Measurements from ENCODE around the gene HACE1. TPM values are rescaled to one million over a fixed set of nuclear protein-coding genes. Genes with fewer than 3 reads are reported as not detected.
"Not testable (repeated sequence)": the region's sequence is repeated elsewhere in the genome, so short reads cannot be mapped to it uniquely, and the experiment has no call there.

The HACE1 gene, protein sequence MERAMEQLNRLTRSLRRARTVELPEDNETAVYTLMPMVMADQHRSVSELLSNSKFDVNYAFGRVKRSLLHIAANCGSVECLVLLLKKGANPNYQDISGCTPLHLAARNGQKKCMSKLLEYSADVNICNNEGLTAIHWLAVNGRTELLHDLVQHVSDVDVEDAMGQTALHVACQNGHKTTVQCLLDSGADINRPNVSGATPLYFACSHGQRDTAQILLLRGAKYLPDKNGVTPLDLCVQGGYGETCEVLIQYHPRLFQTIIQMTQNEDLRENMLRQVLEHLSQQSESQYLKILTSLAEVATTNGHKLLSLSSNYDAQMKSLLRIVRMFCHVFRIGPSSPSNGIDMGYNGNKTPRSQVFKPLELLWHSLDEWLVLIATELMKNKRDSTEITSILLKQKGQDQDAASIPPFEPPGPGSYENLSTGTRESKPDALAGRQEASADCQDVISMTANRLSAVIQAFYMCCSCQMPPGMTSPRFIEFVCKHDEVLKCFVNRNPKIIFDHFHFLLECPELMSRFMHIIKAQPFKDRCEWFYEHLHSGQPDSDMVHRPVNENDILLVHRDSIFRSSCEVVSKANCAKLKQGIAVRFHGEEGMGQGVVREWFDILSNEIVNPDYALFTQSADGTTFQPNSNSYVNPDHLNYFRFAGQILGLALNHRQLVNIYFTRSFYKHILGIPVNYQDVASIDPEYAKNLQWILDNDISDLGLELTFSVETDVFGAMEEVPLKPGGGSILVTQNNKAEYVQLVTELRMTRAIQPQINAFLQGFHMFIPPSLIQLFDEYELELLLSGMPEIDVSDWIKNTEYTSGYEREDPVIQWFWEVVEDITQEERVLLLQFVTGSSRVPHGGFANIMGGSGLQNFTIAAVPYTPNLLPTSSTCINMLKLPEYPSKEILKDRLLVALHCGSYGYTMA
- 10 to 100 TPM; 13.5 to 16.6 TPM for total RNA-seq

DNA sequence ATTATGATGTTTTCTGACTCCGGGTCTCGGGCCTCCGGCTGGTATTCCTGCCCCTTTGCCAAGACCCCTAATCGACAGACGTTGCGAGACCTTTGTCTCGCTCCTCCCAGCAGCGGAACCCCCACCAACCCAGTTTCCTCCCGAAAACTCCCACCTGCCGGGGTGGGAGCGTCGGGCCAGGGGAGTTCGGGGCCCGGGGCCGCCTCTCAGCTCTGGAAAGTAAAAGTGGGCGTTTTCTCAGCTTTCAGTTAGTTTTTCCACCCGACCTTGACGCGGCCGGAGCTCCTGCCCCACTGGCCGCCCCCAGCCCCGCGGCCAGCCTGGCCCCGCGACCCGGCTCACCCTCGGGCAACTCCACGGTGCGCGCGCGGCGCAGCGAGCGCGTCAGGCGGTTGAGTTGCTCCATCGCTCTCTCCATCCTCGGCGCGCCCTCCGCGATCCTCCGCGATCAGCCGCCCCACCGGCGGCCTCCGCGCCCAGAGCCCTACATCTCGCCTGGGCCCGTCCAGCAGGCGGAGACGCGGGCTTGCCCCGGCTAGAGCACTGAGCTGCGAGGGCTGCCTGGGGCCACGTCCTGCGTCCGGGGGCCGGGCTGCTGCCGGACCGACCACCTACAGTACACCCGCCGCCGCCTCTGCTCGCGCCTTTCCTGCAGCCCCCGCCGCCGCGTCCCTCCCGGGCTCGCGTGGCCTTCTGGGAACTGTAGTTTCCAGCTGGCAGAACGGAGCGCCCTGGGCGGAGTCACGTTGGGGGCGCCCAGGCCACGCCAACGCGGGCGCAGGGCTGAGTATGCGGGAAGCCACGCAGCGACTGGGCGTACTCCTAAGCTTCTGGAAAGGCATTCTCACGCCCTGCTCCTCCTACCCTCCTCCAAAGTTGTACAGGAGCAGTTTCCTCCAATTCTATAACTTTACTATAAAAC lies at the start of gene HACE1:
TSS of gene HACE1 (minus strand) at position 695 of the 922 bp plus-strand sequence. CDS start at position 418, 277 bp downstream.
- intact Hi-C loops (cut with DNase I), result no loop called here
- WGBS, 2 donors, result 0 to 1% methylated on average over 23 to 89 of the region's 89 CpGs
- Histone ChIP-seq H3K9me3 (no peaks in the 10 kb centered on the region), H3K36me3 (replicated peaks in 1 of 2; ENCODE audit: insufficient read depth in 1 of 2, low read depth in 2 of 2) (no peaks in the 10 kb centered on the region), H3K27ac (peak within 1 kb of the TSS in 3 of 4 donors; percentile 59 to 74 (median 65)), H3K4me3 (peak within 1 kb of the TSS; percentile 93 to 99), H3K27me3 (no peaks in the 10 kb centered on the region), H3K4me1 (peaks cover 8% of the 10 kb centered on the region)
- ATAC-seq (peak; percentile 99), DNase-seq (peak; percentile 83 to 91 (median 87))
- peak; percentile 16 to 66 (median 49) for TF ChIP-seq POLR2A (IDR thresholded peaks at IDR 0.05)
- TF ChIP-seq, protein P1, sequence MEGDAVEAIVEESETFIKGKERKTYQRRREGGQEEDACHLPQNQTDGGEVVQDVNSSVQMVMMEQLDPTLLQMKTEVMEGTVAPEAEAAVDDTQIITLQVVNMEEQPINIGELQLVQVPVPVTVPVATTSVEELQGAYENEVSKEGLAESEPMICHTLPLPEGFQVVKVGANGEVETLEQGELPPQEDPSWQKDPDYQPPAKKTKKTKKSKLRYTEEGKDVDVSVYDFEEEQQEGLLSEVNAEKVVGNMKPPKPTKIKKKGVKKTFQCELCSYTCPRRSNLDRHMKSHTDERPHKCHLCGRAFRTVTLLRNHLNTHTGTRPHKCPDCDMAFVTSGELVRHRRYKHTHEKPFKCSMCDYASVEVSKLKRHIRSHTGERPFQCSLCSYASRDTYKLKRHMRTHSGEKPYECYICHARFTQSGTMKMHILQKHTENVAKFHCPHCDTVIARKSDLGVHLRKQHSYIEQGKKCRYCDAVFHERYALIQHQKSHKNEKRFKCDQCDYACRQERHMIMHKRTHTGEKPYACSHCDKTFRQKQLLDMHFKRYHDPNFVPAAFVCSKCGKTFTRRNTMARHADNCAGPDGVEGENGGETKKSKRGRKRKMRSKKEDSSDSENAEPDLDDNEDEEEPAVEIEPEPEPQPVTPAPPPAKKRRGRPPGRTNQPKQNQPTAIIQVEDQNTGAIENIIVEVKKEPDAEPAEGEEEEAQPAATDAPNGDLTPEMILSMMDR (IDR thresholded peaks at IDR 0.05), result peak in 5 of 7 experiments; percentile 11 to 51 (median 30)

DNA sequence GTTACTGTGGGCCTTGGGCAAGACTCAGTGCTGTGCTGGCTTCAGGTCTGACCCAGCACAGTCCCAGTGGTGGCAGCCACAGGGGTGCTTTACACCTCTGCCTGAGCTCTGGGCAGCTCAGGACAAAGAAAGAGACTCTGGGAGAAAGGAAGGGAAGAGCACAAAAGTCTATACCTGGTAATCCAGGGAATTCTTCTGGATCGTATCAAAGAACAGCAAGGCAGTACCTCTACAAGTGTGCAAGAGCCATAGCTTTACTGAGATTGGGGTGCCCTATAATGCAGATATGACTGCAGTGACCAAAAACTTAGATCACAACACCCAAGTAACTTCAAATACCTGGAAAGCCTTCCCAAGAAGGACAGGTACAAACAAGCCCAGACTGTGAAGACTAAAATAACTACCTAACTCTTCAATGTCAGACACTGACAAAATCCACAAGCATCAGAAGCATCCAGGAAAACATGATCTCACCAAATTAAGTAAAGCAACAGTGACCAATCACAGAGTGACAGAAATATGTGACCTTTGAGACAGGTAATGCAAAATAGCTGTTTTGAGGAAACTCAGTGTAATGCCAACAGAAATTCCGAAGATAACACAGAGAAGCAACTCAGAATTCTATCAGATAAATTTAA lies 49.3 kb upstream of the HACE1 start:
- WGBS, 2 donors, result 60 to 71% methylated on average over 2 of the region's 2 CpGs
- intact Hi-C loops (cut with DNase I), result no loop called here

DNA sequence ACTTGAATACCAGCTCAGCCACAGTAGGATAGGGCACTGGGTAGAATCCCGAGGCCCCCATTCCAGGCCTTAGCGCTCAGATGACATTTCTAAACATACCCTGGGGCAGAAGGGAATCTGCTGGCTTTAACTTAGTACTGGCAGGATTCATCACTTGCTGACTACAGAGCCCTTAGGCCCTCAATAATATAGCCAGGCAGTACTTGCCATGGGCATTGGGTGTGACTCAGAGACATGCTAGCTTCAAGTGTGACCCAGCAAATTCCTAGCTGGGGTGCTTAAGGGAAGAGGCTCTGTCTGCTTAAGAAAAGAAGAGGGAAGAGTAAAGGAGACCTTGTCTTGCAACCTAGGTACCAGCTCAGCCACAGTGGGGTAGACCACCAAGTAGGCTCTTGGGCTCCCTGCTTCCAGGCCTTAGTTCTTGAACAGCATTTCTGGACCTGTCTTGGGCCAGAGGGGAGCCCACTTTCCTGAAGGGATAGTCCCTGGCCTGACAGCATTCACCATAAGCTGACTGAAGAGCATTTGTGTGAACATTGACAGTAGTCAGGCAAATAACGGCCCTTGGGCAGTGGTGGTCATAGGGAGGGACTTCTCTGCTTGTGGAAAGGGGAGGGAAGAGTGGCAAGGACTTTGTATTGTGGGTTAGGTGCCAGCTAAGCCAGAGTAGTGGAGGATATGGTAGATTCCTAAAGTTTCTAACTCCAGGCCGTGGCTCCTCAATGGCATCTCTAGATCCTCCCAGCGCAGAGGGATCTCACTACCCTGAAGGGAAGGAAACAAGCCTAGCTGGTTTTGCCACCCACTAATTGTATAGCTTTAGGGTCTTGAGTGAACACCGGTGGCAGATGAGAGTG lies 48.5 kb upstream of the HACE1 start:
- ATAC-seq, result no peak

More for the DNA sequence above, 49.3 kb upstream of the HACE1 start:
- H3K4me3 ChIP-seq, result no peak overlapping the region
- no peaks in the 10 kb centered on the region for H3K4me1 ChIP-seq
- DNase-seq (no peak), ATAC-seq (no peak)
- no peaks in the 10 kb centered on the region for H3K27me3 ChIP-seq
- no peak overlapping the region for H3K27ac ChIP-seq
- no peak for TF ChIP-seq POLR2A (IDR thresholded peaks at IDR 0.05)
- TF ChIP-seq, protein P1 (IDR thresholded peaks at IDR 0.05), result no peak
- H3K9me3 ChIP-seq, result no peaks in the 10 kb centered on the region
- no peaks in the 10 kb centered on the region for H3K36me3 ChIP-seq (replicated peaks in 1 of 2; ENCODE audit: insufficient read depth in 1 of 2, low read depth in 2 of 2)

DNA sequence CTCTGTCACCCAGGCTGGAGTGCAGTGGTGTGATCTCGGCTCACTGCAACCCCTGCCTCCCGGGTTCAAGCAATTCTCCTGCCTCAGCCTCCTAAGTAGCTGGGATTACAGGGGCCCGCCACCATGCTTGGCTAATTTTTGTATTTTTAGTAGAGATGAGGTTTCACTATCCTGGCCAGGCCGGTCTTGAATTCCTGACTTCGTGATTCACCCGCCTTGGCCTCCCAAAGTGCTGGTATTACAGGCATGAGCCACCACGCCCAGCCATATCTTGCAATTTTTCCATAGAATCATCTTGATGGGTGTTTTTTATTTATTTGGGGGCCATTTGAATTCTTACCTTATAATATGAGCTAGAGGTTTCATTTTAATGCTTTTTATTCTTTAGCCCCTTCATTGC lies 39.2 kb upstream of the HACE1 start:
- H3K27ac ChIP-seq; ATAC-seq; H3K4me1 ChIP-seq; H3K9me3 ChIP-seq; DNase-seq; H3K36me3 ChIP-seq (replicated peaks in 1 of 2; ENCODE audit: insufficient read depth in 1 of 2, low read depth in 2 of 2); H3K4me3 ChIP-seq; H3K27me3 ChIP-seq; intact Hi-C loops (cut with DNase I): not testable (repeated sequence)
- WGBS, 2 donors, result 69 to 79% methylated on average over 7 of the region's 7 CpGs

More for the DNA sequence above, 48.5 kb upstream of the HACE1 start:
- no peak overlapping the region for H3K27ac ChIP-seq
- intact Hi-C loops (cut with DNase I), result no loop called here
- no peaks in the 10 kb centered on the region for H3K27me3 ChIP-seq
- no peaks in the 10 kb centered on the region for H3K36me3 ChIP-seq (replicated peaks in 1 of 2; ENCODE audit: insufficient read depth in 1 of 2, low read depth in 2 of 2)
- no peak for DNase-seq
- H3K4me1 ChIP-seq, result no peaks in the 10 kb centered on the region
- H3K4me3 ChIP-seq, result no peak overlapping the region
- no peak for TF ChIP-seq POLR2A (IDR thresholded peaks at IDR 0.05)
- TF ChIP-seq, protein P1 (IDR thresholded peaks at IDR 0.05), result no peak
- no peaks in the 10 kb centered on the region for H3K9me3 ChIP-seq
- 76 to 81% methylated on average over 5 to 6 of the region's 6 CpGs for WGBS, 2 donors

All from body of pancreas (tissue), 4 donors.